Measurements from ENCODE around the gene PLEKHF1. TPM values are rescaled to one million over a fixed set of nuclear protein-coding genes. Genes with fewer than 3 reads are reported as not detected.
"Not testable (repeated sequence)": the region's sequence is repeated elsewhere in the genome, so short reads cannot be mapped to it uniquely, and the experiment has no call there.

PLEKHF1 gene
- total RNA-seq, 1 donor from 2014 or later, result 53.1 TPM

DNA sequence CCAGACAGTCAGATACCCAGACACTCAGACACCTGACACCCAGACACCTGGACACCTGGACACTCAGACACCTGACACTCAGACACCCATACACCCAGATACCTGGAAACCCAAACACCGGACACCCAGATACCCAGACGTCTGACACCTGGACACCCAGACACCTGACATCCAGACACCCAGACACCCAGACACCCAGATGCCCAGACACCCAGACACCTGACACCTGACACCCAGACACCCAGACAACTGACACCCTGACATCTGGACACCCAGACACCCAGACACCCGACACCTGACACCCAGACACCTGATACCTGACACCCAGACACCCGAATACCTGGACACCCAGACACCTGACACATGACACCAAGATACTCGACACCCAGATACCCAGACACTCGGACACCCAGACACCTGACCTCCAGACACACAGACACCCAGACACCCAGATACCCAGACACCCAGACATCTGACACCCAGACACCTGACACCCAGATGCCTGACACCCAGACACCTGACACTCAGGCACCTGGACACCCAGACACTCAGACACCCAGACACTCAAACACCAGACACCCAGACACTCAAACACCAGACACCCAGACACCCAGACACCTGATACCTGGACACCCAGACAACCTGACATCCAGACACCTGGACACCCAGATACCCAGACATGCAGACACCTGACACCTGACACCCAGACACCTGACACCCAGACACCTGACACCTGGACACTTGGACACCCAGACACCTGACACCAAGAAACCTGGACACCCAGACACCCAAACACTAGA is 30.7 kb downstream of the PLEKHF1 start:
- intact Hi-C loops (cut with micrococcal nuclease), result no loop called here

DNA sequence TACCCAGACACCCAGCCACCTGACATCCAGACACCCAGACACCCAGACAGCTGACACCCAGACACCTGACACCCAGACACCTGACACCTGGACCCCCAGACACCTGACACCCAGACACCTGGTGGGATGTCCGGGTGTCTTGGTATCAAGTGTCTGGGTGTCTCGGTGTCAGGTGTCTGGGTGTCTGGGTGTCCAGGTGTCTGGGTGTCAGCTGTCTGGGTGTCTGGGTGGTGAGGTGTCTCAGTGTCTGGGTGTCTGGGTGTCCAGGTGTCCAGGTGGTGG is 31.2 kb downstream of the PLEKHF1 start:
- intact Hi-C loops (cut with micrococcal nuclease), result no loop called here

DNA sequence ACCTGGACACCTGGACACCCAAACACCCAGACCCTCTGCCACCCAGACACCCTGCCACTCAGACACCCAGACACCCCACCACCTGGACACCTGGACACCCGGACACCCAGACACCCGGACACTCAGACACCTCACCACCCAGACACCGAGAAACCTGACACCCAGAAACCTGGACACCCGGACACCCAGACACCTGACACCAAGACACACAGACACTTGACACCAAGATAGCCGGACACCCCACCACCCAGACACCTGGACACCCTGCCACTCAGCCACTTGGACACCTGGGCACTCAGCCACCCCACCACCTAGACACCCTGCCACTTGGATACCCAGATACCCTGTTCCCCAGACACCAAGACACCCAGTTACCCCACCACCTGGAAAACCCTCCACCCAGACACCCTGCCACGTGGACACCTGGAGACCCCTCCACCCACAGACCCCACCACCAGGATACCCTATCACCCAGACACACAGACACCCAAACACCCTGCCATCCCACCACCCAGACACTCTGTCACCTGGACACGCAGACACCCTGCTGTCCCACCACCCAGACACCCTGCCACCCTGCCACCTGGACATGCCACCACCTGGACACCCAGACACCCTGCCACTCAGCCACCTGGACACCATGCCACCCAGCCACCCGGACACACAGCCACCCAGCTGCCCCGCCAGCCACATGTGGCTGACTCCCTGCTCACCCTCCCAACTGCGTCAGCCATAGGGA is 32.4 kb downstream of the PLEKHF1 start:
- intact Hi-C loops (cut with micrococcal nuclease), result no loop called here

DNA sequence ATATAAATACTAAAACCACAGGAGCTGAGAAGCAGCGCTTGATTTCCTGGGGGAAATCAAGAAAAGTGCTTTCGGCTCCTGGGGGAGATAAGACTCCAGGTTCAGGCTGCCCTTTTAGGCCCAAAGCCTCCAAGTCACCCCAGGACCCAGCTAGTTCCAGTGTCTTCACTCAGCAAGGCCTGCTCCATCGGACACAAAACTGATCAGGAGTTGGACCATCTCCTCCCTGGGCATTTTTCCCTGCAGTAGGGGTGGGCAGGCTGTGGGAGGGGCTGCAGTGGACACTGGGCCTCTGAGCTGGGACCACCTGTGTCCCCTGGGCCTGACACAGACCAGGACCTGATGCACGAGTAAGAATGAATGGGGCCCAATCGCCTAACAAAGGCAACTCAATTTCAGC is 34.6 kb downstream of the PLEKHF1 start:
- intact Hi-C loops (cut with micrococcal nuclease), result no loop called here

DNA sequence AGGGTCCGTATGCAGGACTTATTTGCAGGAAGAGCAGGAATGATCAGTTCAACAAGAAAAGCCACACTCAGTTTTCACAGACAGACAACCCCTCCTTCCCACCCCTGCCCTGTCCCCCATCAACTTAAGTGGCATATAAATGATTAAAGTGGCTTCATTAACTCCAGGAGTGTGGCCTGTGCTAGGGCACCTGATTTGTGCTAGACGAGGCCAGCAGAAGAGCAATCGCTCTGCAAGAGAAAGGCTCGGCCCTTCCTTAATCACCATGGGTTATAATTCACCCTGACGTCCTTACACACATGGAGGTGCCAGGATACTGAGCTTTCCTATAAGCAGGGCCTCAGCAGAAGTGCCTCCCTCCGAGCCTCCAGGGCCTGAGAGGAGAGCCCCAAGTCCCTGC is 35.2 kb downstream of the PLEKHF1 start:
- intact Hi-C loops (cut with micrococcal nuclease), result no loop called here

DNA sequence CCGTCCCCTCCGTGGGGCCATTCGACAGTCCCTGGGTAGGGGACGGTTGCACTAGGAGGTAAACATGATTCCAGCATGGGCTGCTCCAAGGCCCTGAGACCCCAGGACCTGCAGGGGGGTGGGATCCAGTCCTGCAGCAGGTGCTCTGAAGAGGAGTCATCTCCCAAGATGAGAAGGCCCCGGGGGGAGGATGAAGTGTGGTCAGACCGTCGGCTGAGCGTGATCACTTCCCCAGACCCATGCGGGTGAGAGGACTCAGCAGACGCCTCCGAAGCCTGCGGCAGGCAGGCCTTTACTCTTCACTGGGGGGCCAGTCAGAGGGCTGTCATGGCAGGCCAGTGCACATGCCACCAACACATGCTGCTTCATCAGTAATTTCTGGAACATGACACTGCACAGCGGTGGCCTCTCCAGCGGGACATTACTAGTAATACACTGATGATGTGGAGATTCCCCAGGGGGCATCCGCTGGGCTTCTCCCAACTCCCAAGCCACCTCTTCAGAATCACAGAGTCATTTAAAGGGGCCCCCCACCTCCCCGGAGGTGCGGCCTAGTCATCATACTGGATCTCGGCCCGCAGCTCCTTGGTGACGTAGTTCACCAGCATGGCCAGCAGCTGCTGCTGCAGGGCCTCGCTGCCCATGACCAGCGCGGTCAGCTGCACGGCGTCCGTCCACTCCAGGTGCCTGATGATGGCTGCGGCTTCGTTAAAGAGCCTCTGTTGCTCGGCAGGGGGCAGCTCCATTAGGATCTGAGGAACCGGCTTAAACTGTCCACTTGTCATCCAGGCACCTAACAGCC is 37.1 kb downstream of the PLEKHF1 start:
- intact Hi-C loops (cut with micrococcal nuclease), result no loop called here

DNA sequence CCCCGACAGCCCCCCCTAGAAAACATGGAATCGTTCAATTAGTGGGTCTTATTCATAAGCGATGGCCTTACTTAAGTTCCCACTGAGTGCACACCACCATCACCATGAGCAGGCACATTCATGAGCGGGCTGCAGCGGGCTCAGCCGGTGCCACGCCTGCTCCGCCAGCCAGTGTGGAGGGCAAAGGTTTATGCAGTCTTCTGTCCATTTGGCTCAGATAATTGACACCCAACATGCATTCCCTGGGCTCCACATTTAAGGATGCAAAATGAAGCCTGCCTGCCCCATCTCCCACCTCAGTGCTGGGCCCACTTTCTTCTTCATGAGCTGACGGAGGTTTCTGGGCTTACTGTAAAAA is 37.7 kb downstream of the PLEKHF1 start:
- intact Hi-C loops (cut with micrococcal nuclease), result no loop called here

DNA sequence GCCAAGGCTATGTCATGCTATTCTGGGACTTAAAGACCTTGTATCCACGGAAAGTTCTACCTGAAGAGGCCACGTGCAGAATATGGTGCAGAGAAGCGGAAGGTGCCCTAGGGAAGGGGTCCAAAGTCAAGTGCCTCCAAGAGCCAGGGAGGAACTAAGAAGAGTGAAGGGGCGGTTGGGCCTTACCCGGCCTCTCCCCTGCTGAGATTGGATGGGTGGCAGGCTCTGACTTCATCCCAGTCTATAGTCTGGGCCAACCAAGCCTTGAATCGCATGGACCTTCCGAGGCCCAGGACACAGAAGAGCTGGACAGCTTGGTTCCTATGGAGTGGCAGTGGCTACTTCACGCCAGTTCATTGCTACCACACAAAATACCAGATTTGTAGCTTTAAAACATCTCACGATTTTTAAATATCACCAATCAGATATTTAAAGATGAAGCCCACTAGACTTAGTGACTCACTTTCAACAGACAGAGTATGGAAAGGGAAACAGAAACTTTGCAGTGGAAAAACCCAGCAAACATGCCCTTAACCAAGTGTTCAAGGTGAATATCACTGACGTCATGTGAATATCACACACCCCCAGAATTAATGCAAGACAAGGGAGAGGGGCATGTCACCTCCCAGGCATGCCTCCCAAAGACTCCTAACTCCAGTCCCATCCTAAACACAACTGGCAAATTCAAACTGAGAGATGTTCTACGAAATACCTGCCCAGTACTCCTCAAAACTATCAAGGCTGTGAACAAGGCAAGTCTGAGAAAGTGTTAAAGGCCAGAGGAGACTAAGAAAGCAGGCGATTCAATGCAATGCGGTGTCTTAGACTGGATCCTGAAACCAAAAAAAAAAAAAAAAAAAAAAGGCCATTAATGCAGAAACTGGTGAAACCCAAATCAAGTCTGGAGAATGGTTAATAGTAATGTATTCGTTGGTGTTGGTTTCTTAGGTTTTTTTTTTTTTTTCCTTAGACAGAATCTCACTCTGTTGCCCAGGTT is 39.6 kb downstream of the PLEKHF1 start:
- intact Hi-C loops (cut with micrococcal nuclease), result loop anchor here (1.0 kb wide), 2 partner anchors 9 to 95 kb away; no protein-coding TSS in a partner anchor

DNA sequence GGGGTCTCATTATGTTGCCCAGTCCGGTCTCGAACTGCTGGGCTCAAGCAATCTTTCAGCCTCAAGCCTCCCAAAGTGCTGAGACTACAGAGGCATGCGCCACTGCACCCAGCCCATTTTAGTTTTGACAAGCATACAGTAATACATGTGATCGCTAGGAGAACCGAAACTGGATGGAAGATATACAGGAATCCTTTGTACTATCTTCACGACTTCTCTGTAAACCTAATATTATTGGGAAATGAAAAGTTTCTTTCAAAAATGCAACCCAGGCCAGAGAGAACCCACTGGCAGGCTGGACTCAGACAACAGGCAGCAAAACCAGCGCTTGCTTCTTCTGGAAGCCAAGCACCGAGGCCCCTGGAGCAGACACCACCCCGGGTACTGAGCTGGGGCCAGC is 40.4 kb downstream of the PLEKHF1 start:
- intact Hi-C loops (cut with micrococcal nuclease), result loop anchor here (1.0 kb wide), 2 partner anchors 9 to 95 kb away; no protein-coding TSS in a partner anchor

DNA sequence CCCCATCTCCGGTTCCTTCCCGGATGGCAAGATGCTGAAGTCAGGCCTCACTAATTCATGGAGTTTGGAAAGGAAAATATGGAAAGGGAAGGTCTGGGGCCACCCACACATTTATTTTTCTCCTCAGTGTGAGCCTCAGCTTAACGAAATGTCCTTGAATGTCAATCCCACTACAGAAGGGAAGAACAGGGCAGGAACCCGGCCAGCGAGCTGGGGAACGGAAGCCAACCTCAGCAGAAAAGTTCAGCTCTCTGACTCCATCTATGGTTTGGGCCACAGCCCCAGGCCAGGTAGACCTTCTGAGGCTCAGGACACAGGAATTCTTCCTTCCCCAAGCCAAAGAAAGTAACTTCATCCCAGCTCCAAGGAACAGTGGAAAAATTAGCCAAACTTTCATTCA is 41.4 kb downstream of the PLEKHF1 start:
- intact Hi-C loops (cut with micrococcal nuclease), result no loop called here

DNA sequence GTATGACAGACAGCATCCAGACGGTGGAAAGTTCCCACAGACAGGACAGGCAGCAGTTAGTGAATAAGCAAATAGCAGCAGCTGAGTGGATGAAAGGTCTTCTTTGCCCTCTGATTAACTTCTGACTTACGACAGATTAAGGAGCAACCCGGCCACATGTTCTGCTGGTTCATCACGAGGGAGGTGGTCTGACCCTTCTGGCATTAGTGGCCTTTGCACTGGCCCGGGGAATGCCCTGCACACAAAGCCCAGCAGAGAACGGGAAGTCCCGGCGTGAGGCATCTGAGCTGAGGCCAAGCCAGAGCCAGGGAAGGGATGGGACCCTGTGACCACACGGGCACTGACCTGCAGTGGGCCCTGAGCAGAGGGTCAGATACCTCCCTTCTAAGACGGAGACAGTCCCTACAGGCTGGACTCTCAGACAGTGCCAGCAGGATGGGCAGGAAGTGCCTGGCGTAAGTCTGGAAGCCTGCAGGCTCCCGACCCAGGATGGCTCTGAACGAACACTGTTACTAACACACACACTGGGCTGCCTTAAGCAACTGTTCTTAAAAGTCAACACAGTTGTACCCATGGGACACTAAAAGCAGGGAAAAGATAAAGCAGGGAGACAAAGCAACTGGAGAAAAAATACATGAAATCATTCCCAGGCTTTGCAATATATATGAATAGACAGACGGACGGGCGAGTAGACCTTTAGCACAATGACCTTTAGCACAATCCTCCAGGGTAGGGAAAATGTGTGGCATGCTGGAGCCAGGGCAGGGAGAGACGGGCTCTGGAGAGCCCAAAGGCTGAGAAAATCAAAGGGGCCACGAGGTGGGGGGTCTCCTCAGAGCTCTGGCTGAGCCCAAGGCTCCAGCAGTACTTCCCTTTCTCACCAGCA is 43.5 kb downstream of the PLEKHF1 start:
- intact Hi-C loops (cut with micrococcal nuclease), result no loop called here

DNA sequence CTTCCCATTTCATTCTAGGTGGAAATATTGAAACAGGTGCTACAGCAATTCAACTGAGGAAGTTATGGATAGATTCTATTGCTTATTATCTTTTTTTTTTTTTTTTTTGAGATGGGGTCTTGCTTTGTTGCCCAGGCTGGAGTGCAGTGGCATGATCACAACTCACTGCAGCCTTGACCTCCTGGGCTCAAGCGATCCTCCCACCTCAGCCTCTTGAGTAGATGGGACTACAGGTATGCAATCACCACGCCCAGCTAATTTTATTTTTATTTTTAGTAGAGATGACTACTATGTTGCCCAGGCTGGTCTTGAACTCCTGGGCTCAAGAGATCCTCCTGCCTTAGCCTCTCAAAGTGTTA is 44.2 kb downstream of the PLEKHF1 start:
- intact Hi-C loops (cut with micrococcal nuclease), result not testable (repeated sequence)

DNA sequence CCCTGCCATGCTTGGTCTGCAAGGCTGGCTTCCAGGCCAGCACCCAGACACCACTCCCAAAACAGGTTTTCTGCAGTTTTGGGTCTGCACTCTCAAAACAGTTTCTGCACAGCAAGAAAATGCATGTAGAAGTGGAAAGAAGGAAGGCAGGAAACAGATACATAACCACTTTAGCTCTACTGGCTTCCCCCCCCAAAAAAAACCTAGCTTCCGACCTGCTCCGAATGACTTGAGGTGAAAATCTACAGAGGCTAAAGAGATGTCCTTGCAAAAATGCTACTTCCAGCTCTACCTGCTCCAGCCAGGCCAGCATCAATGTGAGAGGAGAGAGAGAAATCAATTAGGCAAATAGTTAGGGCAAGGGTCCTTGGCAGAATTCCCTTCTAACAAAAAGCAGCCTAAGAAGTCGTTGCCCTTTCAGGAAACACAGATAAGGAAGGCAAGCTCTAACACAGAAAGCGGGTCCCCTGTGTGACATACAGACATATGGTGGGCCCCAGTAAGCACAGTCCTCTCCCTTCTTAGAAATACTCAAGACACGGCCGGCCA is 46.4 kb downstream of the PLEKHF1 start:
- intact Hi-C loops (cut with micrococcal nuclease), result loop anchor here (5.0 kb wide), 1 partner anchor 499 kb away; the partner anchor contains the start of gene UQCRFS1

DNA sequence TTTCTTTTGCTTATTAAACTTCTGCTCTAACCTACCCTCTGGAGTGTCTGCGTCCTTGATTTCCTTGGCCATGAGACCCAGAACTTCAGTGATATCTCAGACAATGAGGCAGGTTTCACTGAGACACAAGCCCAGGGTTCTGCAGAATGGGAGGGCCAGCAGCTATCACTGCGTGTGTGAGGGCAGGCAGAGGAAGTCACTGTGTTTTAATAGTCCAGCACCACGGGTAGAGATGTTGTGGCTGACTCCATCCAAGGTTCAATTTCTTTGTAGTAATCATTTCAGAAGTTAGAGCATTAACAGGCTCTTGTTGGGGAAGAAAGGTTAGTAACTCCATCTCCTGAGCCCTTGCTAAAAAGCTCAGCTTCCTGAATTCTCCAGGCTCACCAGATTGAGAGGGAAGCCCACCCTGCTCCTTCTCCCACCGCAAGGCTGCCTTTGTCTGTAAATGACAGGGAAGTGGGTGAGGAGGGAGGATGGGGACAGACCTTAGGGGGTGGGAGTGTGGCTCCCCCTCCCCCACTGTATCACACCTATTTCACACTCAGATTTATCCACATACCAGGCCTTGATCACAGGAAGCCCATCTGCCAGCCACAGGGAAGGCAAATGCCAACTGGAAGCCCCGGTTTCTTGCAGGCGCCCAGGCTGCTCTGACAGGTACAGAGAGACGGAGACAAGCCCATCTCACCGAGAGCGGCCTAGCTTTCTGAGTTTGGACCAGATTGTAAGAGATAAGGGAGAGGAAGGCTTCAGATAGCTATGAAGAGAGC is 47.7 kb downstream of the PLEKHF1 start:
- intact Hi-C loops (cut with micrococcal nuclease), result loop anchor here (5.0 kb wide), 1 partner anchor 501 kb away; the partner anchor contains the start of gene UQCRFS1

DNA sequence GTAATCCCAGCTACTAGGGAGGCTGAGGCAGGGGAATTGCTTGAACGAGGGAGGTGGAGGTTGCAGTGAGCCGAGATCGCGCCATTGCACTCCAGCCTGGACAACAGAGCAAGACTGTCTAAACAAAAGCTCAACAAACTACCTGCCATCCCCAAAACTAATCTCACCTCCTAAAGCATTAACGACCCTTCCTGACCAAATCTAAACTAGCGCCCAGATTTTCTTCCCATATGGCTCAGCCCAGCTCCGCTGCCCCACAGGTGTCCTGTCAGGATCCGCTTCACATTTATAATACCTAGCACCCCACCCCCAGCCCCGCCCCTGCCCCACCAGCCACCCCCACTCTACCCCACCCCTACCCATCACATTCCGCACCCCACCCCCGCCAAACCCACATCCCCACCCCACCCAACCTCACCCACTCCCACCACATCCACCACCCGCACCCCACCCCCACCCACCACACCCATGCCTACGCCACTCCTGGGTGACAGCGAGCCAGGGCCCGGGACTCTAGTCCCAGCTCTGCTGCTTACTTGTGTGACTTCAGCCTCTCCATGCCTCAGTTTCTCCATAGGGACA is 49.2 kb downstream of the PLEKHF1 start:
- intact Hi-C loops (cut with micrococcal nuclease), result loop anchor here (1.0 to 5.0 kb wide), 5 partner anchors 9 to 502 kb away; partner anchors contain the start of genes UQCRFS1 and URI1

DNA sequence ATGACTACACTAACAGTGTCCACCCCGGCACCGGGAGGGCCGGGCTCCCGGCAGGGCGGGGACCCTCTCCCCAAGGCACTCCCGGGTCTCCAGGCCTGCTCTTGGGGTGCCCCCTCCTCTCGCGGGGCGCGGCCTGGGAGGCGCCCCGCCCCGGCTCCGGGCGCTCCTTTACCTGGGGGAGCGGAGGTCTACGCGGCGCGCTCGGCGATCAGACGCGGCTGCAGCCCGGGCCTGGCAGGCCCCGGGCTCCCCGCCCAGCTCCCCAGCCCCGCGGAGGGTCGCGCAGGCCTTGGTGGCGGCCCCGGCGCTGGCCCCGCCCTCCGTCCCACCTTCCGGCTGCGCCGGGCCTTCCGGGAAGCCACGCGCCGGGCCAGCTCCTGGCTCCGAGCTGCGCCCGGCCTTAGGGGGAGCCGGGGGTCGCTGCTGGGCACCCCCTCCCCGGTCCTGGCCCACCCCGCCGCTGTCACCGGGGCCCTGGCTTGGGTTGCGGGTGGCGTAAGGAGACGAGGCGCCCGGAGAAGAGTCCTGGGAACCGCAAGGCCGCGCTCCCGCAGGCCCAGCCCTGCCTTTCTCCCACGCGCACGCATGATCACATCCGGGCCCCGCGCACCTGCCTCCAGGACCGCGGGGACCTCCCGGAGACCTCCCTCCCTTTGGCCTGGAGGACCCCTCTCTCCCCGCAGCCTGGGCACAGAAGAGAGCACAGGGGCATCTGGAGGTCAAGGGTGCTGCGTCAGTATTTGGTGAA is 49.9 kb downstream of the PLEKHF1 start, which contains the start of gene C19orf12:
Gene C19orf12, minus strand, starts transcription at position 309 of the 748 bp plus-strand sequence. CDS start 6,848 bp downstream, outside the sequence.
- intact Hi-C loops (cut with micrococcal nuclease), result loop anchor here (1.0 to 5.0 kb wide), 6 partner anchors 10 to 503 kb away; partner anchors contain the start of genes UQCRFS1 and URI1

Data from T-helper 1 cell treated with Interleukin-12 subunit alpha and Interleukin-12 subunit beta and Interleukin-4 antibody, amounts not matched to agents 30 ng/mL and 1 ng/mL, for 36 hours (primary cell).